ENCODE measurements around the gene GNAL.
"Not testable (repeated sequence)": the region's sequence is repeated elsewhere in the genome, so short reads cannot be mapped to it uniquely, and the experiment has no call there.

- TF ChIP-seq POLR2A (IDR thresholded peaks at IDR 0.05) = not testable (repeated sequence)
- TF ChIP-seq, protein P1, sequence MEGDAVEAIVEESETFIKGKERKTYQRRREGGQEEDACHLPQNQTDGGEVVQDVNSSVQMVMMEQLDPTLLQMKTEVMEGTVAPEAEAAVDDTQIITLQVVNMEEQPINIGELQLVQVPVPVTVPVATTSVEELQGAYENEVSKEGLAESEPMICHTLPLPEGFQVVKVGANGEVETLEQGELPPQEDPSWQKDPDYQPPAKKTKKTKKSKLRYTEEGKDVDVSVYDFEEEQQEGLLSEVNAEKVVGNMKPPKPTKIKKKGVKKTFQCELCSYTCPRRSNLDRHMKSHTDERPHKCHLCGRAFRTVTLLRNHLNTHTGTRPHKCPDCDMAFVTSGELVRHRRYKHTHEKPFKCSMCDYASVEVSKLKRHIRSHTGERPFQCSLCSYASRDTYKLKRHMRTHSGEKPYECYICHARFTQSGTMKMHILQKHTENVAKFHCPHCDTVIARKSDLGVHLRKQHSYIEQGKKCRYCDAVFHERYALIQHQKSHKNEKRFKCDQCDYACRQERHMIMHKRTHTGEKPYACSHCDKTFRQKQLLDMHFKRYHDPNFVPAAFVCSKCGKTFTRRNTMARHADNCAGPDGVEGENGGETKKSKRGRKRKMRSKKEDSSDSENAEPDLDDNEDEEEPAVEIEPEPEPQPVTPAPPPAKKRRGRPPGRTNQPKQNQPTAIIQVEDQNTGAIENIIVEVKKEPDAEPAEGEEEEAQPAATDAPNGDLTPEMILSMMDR (IDR thresholded peaks at IDR 0.05) = not testable (repeated sequence)
Measured at GRCh38 chr18:11647804-11648203, 41.3 kb upstream of the GNAL start.

All from testis (tissue), 2 donors.